ENCODE results near the gene STUM.

STUM gene

DNA sequence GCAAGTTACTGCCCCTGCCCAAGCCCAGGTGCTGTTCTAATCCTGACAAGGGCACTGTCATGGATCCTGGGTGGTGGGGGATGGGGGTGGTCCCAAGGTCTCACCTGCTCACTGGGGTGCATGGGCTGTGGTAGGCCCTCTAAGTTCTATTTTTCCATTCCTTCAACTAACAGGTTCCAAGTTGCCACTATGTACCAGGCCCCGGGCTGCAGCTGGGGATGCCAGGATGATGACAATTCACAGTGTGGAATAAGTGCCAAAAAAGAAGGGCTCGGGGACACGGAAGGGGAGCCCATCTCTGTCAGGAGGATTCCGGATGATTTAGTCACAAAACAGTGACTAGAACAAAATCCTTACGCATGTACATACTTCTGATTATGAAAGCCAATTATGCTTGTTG, 76.0 kb downstream of the STUM start:
- DNase-seq (ENCODE audit: extremely low read depth, low read depth) = no peak
- TF ChIP-seq, protein P1, sequence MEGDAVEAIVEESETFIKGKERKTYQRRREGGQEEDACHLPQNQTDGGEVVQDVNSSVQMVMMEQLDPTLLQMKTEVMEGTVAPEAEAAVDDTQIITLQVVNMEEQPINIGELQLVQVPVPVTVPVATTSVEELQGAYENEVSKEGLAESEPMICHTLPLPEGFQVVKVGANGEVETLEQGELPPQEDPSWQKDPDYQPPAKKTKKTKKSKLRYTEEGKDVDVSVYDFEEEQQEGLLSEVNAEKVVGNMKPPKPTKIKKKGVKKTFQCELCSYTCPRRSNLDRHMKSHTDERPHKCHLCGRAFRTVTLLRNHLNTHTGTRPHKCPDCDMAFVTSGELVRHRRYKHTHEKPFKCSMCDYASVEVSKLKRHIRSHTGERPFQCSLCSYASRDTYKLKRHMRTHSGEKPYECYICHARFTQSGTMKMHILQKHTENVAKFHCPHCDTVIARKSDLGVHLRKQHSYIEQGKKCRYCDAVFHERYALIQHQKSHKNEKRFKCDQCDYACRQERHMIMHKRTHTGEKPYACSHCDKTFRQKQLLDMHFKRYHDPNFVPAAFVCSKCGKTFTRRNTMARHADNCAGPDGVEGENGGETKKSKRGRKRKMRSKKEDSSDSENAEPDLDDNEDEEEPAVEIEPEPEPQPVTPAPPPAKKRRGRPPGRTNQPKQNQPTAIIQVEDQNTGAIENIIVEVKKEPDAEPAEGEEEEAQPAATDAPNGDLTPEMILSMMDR (IDR thresholded peaks at IDR 0.05; ENCODE audit: low read depth, low read length, missing control alignments) = no peak
- H3K4me3 ChIP-seq (replicated peaks; ENCODE audit: low read depth, low read length) = no peak overlapping the region

DNA sequence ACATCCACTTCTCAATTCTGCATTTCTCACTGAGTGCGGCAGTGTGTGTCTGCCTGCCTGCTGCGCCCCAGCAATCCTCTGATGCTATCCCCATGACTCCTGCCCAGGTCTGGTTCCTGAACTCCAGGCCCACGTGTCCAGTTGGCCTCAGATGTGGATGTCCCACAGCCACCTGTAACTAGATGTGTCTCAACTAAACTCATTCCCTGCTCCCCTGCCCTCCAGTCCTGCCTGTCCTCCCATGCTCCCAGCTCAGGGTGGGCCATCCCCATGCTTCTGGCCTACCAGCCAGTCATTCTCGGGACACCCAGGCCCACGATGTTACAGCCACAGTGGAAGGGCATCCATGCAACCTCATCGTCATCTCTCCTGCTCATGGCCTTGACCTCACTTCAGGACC, 76.8 kb downstream of the STUM start:
- TF ChIP-seq, protein P1 (IDR thresholded peaks at IDR 0.05; ENCODE audit: low read depth, low read length, missing control alignments) = no peak
- H3K4me3 ChIP-seq (replicated peaks; ENCODE audit: low read depth, low read length) = no peak overlapping the region
- no peak for DNase-seq (ENCODE audit: extremely low read depth, low read depth)

DNA sequence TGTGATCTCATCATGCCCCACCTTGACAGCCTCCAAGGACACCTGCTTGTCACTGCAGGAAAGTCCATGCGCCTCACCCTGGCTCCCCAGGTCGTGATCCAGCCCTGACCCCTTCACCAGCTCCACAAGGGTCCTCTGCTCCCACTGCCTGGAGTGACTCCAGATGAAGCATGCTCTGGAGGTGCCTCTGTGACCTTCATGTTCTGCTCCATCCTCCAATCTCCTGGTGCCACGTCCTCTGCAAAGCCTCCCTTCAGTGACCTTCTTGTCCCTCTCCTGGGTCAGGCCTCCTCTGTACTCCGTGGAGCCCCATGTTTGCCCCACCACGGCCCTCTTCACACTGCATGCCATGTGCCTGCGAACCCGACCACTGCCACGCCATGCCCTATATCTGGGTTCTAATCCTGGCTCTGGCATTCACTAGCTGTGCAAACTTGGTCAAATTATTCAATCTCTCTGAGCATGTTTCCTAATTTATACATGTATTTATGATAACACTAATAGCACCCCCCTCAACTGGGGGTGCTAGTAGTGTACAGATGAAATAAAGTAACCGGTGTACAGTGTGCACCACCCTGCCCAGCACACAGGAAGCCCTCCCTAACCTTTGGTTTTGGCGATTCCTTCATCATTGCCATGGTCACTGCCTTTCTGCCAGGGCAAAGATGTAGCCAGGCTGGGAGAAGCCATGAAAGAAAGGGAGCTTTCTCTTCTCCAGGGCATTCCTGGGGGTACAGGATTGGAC, 77.4 kb downstream of the STUM start:
- no peak overlapping the region for H3K4me3 ChIP-seq (replicated peaks; ENCODE audit: low read depth, low read length)
- no peak for DNase-seq (ENCODE audit: extremely low read depth, low read depth)

DNA sequence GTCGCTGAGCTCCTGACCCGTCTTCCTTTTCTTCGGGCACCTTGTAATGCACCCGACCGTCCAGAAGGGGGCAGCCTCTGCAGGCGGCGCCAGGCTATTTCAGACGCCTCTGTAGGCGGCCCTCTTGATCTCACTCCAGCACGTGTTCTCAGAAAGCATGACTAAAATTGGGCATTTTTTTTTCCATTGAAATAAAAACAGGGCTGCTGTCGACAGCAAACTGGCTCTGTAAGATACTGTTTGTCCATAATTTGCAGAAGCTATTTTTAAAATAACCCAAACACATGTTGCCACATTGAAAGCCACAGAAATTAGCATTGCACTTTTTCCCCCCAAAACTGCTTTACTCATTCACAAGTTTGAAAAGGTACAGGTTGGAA, 78.0 kb downstream of the STUM start:
- DNase-seq (ENCODE audit: extremely low read depth, low read depth) = peak; percentile 29
- no peak overlapping the region for H3K4me3 ChIP-seq (replicated peaks; ENCODE audit: low read depth, low read length)
- TF ChIP-seq, protein P1 (IDR thresholded peaks at IDR 0.05; ENCODE audit: low read depth, low read length, missing control alignments) = peak; percentile 96

More for the DNA sequence above, 77.4 kb downstream of the STUM start:
- TF ChIP-seq, protein P1 (IDR thresholded peaks at IDR 0.05; ENCODE audit: low read depth, low read length, missing control alignments) = no peak

DNA sequence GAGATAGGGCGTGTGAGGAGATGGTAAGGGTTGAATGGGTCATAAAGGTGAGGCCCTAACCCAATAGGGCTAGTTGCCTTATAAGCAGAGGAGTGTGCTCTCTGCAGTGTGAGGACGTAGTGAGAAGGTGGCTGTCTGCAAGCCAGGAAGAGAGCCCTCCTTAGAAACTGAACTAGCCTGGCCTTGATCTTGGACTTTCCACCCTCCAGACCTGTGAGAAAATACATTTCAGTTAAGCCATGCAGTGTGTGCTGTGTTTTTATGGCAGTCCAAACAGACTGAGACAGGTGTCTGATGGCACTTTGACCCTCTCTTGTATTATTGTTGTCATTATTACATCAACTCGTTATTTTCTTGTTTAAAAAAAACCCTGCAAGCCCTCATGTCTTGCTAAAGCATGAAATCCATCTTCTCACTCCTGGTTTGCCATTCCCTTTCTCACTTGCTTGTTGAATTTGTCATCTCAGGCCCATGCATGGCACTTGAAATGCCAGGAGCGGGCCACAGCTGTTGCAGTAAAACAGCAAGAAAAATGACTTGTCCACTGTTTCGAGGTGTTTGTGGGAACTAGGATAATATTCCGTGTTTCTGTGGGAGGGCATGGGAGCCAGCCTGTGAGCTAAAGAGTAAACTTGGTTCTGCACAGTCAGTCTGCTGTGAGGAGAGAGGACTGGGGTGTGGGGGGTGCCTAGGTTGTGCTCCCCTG, 78.6 kb downstream of the STUM start:
- no peak for DNase-seq (ENCODE audit: extremely low read depth, low read depth)
- no peak overlapping the region for H3K4me3 ChIP-seq (replicated peaks; ENCODE audit: low read depth, low read length)
- TF ChIP-seq, protein P1 (IDR thresholded peaks at IDR 0.05; ENCODE audit: low read depth, low read length, missing control alignments) = no peak

DNA sequence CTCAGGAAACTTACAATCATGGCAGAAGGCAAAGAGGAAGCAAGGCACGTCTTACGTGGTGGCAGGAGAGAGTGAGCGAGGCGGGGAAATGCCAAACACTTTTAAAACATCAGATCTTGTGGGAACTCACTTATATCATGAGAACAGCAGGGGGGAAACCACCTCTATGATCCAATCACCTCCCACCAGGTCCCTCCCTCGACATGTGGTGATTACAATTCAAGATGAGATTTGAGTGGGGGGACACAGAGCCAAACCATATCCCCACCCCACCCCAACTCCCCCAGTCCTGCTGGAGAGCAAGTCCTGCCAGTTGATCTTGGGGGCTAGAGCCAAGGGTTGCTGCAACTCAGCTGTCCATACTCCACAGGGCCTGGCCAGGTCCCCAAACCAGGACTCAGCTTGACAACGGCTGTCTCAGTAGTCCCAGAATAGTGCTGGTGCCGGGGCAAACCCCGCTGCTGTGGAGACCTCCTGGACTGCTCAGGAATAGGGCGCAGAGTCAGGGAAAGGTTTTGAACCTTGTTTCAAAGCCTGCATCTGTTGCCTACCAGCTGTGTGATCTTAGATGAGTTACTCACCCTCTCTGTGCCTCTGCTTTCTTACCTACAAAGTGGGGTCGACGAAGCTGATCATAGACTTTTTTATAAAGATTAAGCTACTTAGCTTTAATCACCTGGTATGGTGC, 79.5 kb downstream of the STUM start:
- no peak overlapping the region for H3K4me3 ChIP-seq (replicated peaks; ENCODE audit: low read depth, low read length)
- no peak for DNase-seq (ENCODE audit: extremely low read depth, low read depth)
- TF ChIP-seq, protein P1 (IDR thresholded peaks at IDR 0.05; ENCODE audit: low read depth, low read length, missing control alignments) = no peak

Data from HFF-Myc (cell line).